Measurements from ENCODE around the gene GPD1L.
"Not testable (repeated sequence)": the region's sequence is repeated elsewhere in the genome, so short reads cannot be mapped to it uniquely, and the experiment has no call there.

GPD1L gene

DNA sequence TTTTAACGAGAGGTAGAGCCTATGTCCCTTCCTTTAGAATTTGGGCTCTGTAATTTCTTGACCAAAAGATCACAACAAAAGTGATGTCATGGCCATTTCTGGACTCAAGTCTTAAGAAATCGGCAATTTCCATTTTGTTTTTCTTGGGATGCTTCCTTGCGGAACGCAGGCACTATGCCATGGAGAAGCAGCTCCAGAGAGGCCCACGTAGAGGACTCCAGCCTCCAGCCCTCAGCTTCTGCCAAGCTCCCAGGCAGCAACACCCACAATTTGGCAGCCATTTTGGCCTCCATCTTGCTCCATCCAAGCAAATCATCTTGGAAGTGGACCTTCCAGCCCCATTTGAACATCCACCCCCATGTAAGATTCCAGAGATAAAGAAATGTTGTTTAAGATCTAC, 6.0 kb upstream of the GPD1L start:
- Histone ChIP-seq H3K4me3 (ENCODE audit: low read depth, low read length) (no peak overlapping the region), H3K36me3 (no peaks in the 10 kb centered on the region), H3K27me3 (no peaks in the 10 kb centered on the region), H3K9me3 (no peaks in the 10 kb centered on the region), H3K4me1 (no peaks in the 10 kb centered on the region)
- TF ChIP-seq, protein P1, sequence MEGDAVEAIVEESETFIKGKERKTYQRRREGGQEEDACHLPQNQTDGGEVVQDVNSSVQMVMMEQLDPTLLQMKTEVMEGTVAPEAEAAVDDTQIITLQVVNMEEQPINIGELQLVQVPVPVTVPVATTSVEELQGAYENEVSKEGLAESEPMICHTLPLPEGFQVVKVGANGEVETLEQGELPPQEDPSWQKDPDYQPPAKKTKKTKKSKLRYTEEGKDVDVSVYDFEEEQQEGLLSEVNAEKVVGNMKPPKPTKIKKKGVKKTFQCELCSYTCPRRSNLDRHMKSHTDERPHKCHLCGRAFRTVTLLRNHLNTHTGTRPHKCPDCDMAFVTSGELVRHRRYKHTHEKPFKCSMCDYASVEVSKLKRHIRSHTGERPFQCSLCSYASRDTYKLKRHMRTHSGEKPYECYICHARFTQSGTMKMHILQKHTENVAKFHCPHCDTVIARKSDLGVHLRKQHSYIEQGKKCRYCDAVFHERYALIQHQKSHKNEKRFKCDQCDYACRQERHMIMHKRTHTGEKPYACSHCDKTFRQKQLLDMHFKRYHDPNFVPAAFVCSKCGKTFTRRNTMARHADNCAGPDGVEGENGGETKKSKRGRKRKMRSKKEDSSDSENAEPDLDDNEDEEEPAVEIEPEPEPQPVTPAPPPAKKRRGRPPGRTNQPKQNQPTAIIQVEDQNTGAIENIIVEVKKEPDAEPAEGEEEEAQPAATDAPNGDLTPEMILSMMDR (IDR thresholded peaks at IDR 0.05; ENCODE audit: low read depth, low read length) = no peak
- no peak for DNase-seq

DNA sequence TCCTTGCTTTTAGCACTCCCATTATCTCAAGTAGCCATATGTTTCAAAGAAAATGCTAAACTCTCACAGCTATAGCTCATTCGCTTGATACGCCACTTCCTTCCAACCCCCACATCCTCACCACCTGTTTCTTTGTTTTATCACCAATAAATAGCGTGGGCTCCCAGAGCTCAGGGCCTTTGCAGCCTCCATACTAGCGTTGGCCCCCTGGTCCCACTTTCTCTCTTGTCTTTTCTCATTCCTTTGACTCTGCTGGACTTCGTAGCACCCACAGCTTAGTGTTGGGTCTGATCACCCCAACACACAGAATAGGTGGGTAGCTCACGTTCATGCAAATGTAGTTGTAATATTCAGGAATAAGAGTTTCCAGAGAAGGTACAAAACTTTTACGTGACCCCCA, 4.1 kb upstream of the GPD1L start:
- TF ChIP-seq, protein P1 (IDR thresholded peaks at IDR 0.05; ENCODE audit: low read depth, low read length) = no peak
- Histone ChIP-seq H3K36me3 (no peaks in the 10 kb centered on the region), H3K4me3 (ENCODE audit: low read depth, low read length) (no peak overlapping the region), H3K4me1 (no peaks in the 10 kb centered on the region), H3K27me3 (no peaks in the 10 kb centered on the region), H3K9me3 (no peaks in the 10 kb centered on the region)
- no peak for DNase-seq

DNA sequence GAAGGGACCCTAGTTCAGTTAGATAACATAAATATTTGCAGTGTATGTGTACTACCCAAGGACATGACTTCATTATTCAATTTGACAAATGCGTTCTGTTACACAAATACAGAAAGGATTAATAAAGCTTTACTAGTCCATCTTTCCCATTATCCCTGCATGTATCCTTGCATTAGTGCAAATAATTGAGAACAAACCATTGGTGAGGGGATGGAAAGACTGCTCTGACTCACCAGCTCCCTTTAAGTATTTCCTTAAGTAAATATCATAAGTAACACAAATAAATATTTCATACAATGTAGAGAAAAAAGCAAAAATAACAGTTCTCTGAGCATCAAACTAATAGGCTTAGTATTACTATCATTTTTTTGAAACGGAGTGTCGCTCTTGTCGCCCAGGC, 1.9 kb upstream of the GPD1L start:
- Histone ChIP-seq H3K4me3 (ENCODE audit: low read depth, low read length) (no peak overlapping the region), H3K27me3 (no peaks in the 10 kb centered on the region), H3K9me3 (no peaks in the 10 kb centered on the region), H3K36me3 (no peaks in the 10 kb centered on the region), H3K4me1 (no peaks in the 10 kb centered on the region)
- TF ChIP-seq, protein P1 (IDR thresholded peaks at IDR 0.05; ENCODE audit: low read depth, low read length) = no peak
- no peak for DNase-seq

DNA sequence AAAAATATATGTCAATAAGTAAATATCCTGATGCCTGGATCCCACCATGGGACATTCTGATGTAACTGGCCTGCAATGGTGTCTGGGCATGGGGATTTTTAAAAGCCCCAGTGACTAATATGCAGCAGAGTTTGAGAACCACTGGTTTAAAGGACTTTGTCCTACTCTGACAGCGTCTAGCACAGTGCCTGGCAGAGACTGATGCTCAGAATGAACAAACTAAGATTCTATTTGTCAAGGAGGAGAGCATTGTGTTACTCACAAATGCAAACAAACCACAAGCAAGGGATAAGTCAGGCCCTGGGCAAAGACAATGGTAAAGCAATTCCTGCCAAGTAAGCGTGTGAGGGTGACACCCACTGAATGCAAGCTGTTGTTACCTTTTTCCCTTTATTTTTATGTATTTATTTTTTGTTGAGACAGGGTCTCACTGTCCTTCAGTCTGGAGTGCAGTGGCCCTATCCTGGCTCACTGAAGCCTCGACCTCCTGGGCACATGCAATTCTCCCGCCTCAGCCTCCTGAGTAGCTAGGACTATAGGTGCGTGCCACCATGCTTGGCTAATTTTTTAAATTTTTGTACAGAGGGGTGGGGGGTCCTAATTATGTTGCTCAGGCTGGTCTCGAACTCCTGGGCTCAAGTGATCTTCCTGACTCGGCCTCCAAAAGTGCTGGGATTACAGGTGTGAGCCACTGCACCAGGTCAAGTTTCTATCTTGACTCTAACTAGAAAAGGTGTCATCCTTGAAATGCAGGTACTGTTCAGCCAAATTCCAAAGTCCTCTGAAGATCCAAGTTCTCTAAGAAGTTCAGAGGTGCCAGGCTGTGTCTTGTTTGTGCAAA, 909 bp upstream of the GPD1L start:
- Histone ChIP-seq H3K4me1 (no peaks in the 10 kb centered on the region), H3K9me3 (no peaks in the 10 kb centered on the region), H3K4me3 (ENCODE audit: low read depth, low read length) (no peak overlapping the region; the same call in 1 of the 2 replicates), H3K27me3 (no peaks in the 10 kb centered on the region), H3K36me3 (no peaks in the 10 kb centered on the region)
- DNase-seq = no peak
- TF ChIP-seq, protein P1 (IDR thresholded peaks at IDR 0.05; ENCODE audit: low read depth, low read length) = no peak

DNA sequence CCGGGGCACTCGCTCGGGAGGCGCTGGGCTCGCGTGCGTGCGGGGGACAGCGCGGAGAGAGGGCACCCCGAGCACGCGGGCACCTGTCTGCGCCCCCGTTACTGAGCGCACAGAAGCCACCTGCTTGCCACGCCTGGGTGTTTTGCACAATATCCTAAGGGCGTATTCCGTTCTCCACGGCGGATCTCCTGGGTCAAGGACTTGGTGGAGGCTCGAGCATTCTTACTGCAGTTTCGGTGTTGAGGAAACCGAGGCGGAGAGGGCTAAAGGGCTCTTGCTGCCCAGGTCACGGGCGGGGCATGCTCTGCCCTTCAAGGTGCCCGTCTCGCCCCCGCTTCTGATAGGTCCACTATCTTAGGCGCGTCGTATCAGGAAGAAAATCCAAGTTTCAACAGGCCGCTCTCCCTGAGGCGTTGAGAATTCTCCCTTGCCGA, 526 bp downstream of the GPD1L start:
- no peaks in the 10 kb centered on the region for H3K9me3 ChIP-seq
- H3K36me3 ChIP-seq = no peaks in the 10 kb centered on the region
- TF ChIP-seq, protein P1 (IDR thresholded peaks at IDR 0.05; ENCODE audit: low read depth, low read length) = no peak
- no peaks in the 10 kb centered on the region for H3K27me3 ChIP-seq
- no peak for DNase-seq
- no peaks in the 10 kb centered on the region for H3K4me1 ChIP-seq
- peak overlapping the region; percentile 52 for H3K4me3 ChIP-seq (ENCODE audit: low read depth, low read length)

DNA sequence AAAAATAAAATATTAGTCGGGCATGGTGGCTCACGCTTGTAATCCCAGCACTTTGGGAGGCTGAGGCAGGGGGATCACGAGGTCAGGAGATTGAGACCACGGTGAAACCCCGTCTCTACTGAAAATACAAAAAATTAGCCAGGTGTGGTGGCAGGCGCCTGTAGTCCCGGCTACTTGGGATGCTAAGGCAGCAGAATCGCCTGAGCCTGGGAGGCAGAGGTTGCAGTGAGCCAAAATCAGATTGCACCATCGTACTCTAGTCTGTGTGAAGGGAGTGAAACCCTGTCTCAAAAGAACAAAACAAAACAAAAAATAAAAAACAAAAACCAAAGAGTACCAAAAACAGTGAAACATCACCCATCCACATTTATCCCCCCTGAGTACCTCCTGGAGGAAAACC, 1.8 kb downstream of the GPD1L start:
- not testable (repeated sequence) for H3K4me3 ChIP-seq (ENCODE audit: low read depth, low read length); H3K9me3 ChIP-seq; H3K36me3 ChIP-seq; H3K27me3 ChIP-seq; DNase-seq; H3K4me1 ChIP-seq

All from BE2C (cell line).